Epithelial cell of esophagus (primary cell): Measurements from ENCODE around the gene REEP6.
A peak's percentile ranks its signal among the peaks of the same experiment; 100 is the strongest.
"Not testable (repeated sequence)": the region's sequence is repeated elsewhere in the genome, so short reads cannot be mapped to it uniquely, and the experiment has no call there.

Source experiments
- DNase-seq: peaks from one replicate; pipeline ENCODE4 v3.0.0; 2010; ENCODE audit warnings: low read depth
- H3K4me3 ChIP-seq: 2 replicates; pipeline ENCODE4 v1.5.1; 2011; ENCODE audit warnings: mild to moderate bottlenecking, low read length, control low read depth
- CTCF ChIP-seq: IDR thresholded peaks from 2 replicates; pipeline ENCODE4 v1.5.1; 2011; ENCODE audit warnings: low read depth, mild to moderate bottlenecking, low read length, control low read depth, inconsistent platforms; ENCODE audit not compliant: insufficient read depth; ENCODE audit errors: missing control alignments

The REEP6 gene

GRCh38 chr19:1495051-1495798 lies 4.2 kb downstream of the REEP6 start:
- no peak for TF ChIP-seq CTCF
- no peak for DNase-seq
- H3K4me3 ChIP-seq = no peak overlapping the region

GRCh38 chr19:1495799-1496713 lies 5.1 kb downstream of the REEP6 start:
- no peak overlapping the region for H3K4me3 ChIP-seq
- TF ChIP-seq CTCF = no peak
- peak; percentile 48 for DNase-seq

- no peak for TF ChIP-seq CTCF
- no peak for DNase-seq
- H3K4me3 ChIP-seq = no peak overlapping the region
Measured at GRCh38 chr19:1496714-1497577, 6.0 kb downstream of the REEP6 start.

GRCh38 chr19:1497578-1498235 lies 6.7 kb downstream of the REEP6 start:
- no peak for DNase-seq
- H3K4me3 ChIP-seq = no peak overlapping the region
- TF ChIP-seq CTCF = no peak

GRCh38 chr19:1499231-1499630 lies 8.2 kb downstream of the REEP6 start:
- not testable (repeated sequence) for DNase-seq, H3K4me3 ChIP-seq

- no peak for TF ChIP-seq CTCF
- H3K4me3 ChIP-seq = no peak overlapping the region
- DNase-seq = no peak
Measured at GRCh38 chr19:1501200-1501595, 10.2 kb downstream of the REEP6 start.
